HepG2 (cell line): Measurements from ENCODE around the gene TMEM247. TPM values are rescaled to one million over a fixed set of nuclear protein-coding genes. Genes with fewer than 3 reads are reported as not detected.

Experiments
- ATAC-seq: fragments of 200-7000 bp; cut with Tn5 transposase; 3 replicates; pipeline ENCODE4 v1.9.1; 2020; ENCODE audit warnings: mild to moderate bottlenecking, moderate library complexity
- BruUV-seq: library from RNA; stranded (reverse); fragments of 400-500 nt; replicated peaks from 2 replicates; lab custom pipeline; 2021; lab: Mats Ljungman, UMichigan
- CTCF ChIA-PET: fragments of 300-600 bp; formaldehyde crosslinking; extraction: SDS; loops from one replicate; lab custom pipeline; 2021; ENCODE audit warnings: low total read pairs, inconsistent platforms, low intra/inter-chr PET ratio; lab: Yijun Ruan, JAX
- POLR2A ChIA-PET: fragments of 350-600 bp; sonication (Branson Sonifier 250); formaldehyde crosslinking; loops from one replicate; lab custom pipeline; 2020; ENCODE audit warnings: antibody characterized with exemption, inconsistent platforms; lab: Yijun Ruan, JAX
- DNase-seq: peaks from one replicate; pipeline ENCODE4 v3.0.0-alpha.2; 2015; ENCODE audit warnings: low spot score
- FAIRE-seq: peaks from 3 replicates; lab custom pipeline; 2011; peaks lifted over from hg19 to GRCh38; lab: Jason Lieb, UNC
- H2AFZ ChIP-seq: one replicate; pipeline ENCODE4 v1.6.1; 2011; ENCODE audit warnings: low read length, inconsistent platforms
- H3K27ac ChIP-seq: fragments of 300-600 bp; 3 replicates; pipeline ENCODE4 v1.8.0; 2011; ENCODE audit warnings: mixed run types, mild to moderate bottlenecking, mixed read lengths, low read length, inconsistent platforms; ENCODE audit not compliant: insufficient read depth; ENCODE audit errors: extremely low read length
- H3K27me3 ChIP-seq, 2 experiments: fragments of 200-600 bp in 1 of 2; 2 replicates in 1 of 2; 3 replicates in 1 of 2; pipeline versions ENCODE4 v1.6.0 to v1.8.0; 2011; ENCODE audit warnings: low read length in 2 of 2, mild to moderate bottlenecking in 2 of 2, moderate library complexity in 2 of 2, inconsistent platforms in 1 of 2; ENCODE audit not compliant: insufficient read depth in 2 of 2, control insufficient read depth in 1 of 2
- H3K36me3 ChIP-seq, 2 experiments: fragments of 200-600 bp in 1 of 2; replicated peaks in 1 of 2; 2 replicates in 1 of 2; 3 replicates in 1 of 2; pipeline versions ENCODE4 v1.5.1 to v1.8.0; 2011; ENCODE audit warnings: low read length in 2 of 2, inconsistent platforms in 1 of 2; ENCODE audit not compliant: insufficient read depth in 2 of 2, control insufficient read depth in 1 of 2
- H3K4me1 ChIP-seq: 2 replicates; pipeline ENCODE4 v1.5.1; 2012; ENCODE audit warnings: low read length, inconsistent platforms; ENCODE audit not compliant: insufficient read depth
- H3K4me2 ChIP-seq: 2 replicates; pipeline ENCODE4 v1.6.0; 2011; ENCODE audit warnings: low read depth, low read length, inconsistent platforms
- H3K4me3 ChIP-seq, 3 experiments: fragments of 200-600 bp in 1 of 3; sonication (generic), shearing (Covaris generic) in 1 of 3; replicated peaks in 1 of 3; 2 replicates each; pipeline ENCODE4 v1.5.1; 2011 to 2016; ENCODE audit warnings: low read length in 3 of 3, inconsistent platforms in 2 of 3, low read depth in 2 of 3, mild to moderate bottlenecking in 2 of 3, control low read depth in 1 of 3, mixed read lengths in 1 of 3; ENCODE audit not compliant: insufficient read depth in 1 of 3
- H3K79me2 ChIP-seq: one replicate; pipeline ENCODE4 v1.6.1; 2011; ENCODE audit warnings: low read length, inconsistent platforms; ENCODE audit not compliant: insufficient read depth
- H3K9ac ChIP-seq: 2 replicates; pipeline ENCODE4 v1.6.0; 2011; ENCODE audit warnings: mild to moderate bottlenecking, low read depth, low read length, inconsistent platforms; ENCODE audit not compliant: insufficient read depth
- H3K9me3 ChIP-seq: 2 replicates; pipeline ENCODE4 v1.5.1; 2012; ENCODE audit warnings: mild to moderate bottlenecking, low read length
- H4K20me1 ChIP-seq: 2 replicates; pipeline ENCODE4 v1.6.0; 2011; ENCODE audit warnings: inconsistent platforms, mild to moderate bottlenecking, low read length, moderate library complexity; ENCODE audit not compliant: insufficient read depth
- GFI1 ChIP-seq: sonication (generic); formaldehyde crosslinking; IDR thresholded peaks from 2 replicates; pipeline ENCODE4 v1.5.0; 2020; ENCODE audit warnings: missing genetic modification reagents, mild to moderate bottlenecking, borderline replicate concordance
- KDM5A ChIP-seq: fragments of 200-600 bp; sonication (generic); IDR thresholded peaks from 2 replicates; pipeline ENCODE4 v1.7.0; 2018; ENCODE audit warnings: antibody characterized with exemption, mild to moderate bottlenecking, low read length, borderline replicate concordance
- MXD4 ChIP-seq: IDR thresholded peaks from 2 replicates; pipeline ENCODE4 v1.6.1; 2016; ENCODE audit warnings: mild to moderate bottlenecking, missing biosample characterization, missing genetic modification reagents
- PCBP2 ChIP-seq: fragments of 200-400 bp; formaldehyde crosslinking; optimal IDR thresholded peaks from 2 replicates; pipeline ENCODE3; 2018; ENCODE audit warnings: low read length, low read depth; ENCODE audit not compliant: poor library complexity, severe bottlenecking
- TMF1 ChIP-seq: sonication (generic); formaldehyde crosslinking; IDR thresholded peaks from 2 replicates; pipeline ENCODE4 v1.8.1; 2022; ENCODE audit warnings: low read depth, missing genetic modification reagents
- ZFAT ChIP-seq: sonication (generic); formaldehyde crosslinking; conservative IDR thresholded peaks from 2 replicates; pipeline ENCODE4 v1.8.1; 2023; ENCODE audit warnings: missing genetic modification reagents, inconsistent platforms
- ZNF276 ChIP-seq: sonication (generic); formaldehyde crosslinking; IDR thresholded peaks from 2 replicates; pipeline ENCODE4 v1.4.0; 2020; ENCODE audit warnings: mild to moderate bottlenecking, low read depth, missing genetic modification reagents
- ZNF572 ChIP-seq: sonication (generic); formaldehyde crosslinking; IDR thresholded peaks from 2 replicates; pipeline ENCODE4 v1.5.1; 2020; ENCODE audit warnings: mild to moderate bottlenecking, missing genetic modification reagents
- WGBS: methylation state at CpG from one replicate; pipeline ENCODE4 v1.1.6; 2017; ENCODE audit warnings: low lambda C conversion rate; 5-methylcytosine and 5-hydroxymethylcytosine counted together
- in situ Hi-C: cut with HindIII; loops from 2 replicates; pipeline ENCODE4 v1.10.0; 2017; ENCODE audit warnings: low pct_unique_long_range_greater_than_20kb; ENCODE audit not compliant: extremely low pct_ligation_motif_present
- intact Hi-C: fragments of 100-400 bp; cut with micrococcal nuclease; formaldehyde crosslinking; loops from one replicate; pipeline ENCODE4 v1.10.0; 2022; ENCODE audit not compliant: unreplicated experiment
- polyA plus RNA-seq, 8 experiments: library from polyadenylated mRNA; depleted of rRNA in 3 of 8; stranded (reverse) in 7 of 8; unstranded in 1 of 8; fragments of >200 nt; fragmentation: Illumina TruSeq in 4 of 8; extraction: Trizol in 4 of 8; gene quantifications; 2 replicates each; pipeline versions ENCODE4 v1.2.1 to v1.2.3, GENCODE V29; 2011 to 2016; ENCODE audit warnings: low read depth in 4 of 8, missing spikeins in 1 of 8, mixed read lengths in 1 of 8; ENCODE audit not compliant: insufficient read depth in 1 of 8
- total RNA-seq, 5 experiments: library from RNA; depleted of rRNA; stranded (reverse); fragments of >200 nt; fragmentation: Illumina TruSeq; extraction: Trizol; gene quantifications; 2 replicates each; pipeline ENCODE4 v1.2.3, GENCODE V29; 2016; ENCODE audit warnings: low read depth in 1 of 5
- TF ChIP-seq, protein P1 (sequence below): sonication (generic); formaldehyde crosslinking; IDR thresholded peaks from 2 replicates; pipeline ENCODE4 v1.5.0; 2020; ENCODE audit warnings: missing genetic modification reagents
- TF ChIP-seq, protein P2 (sequence below): sonication (generic); formaldehyde crosslinking; IDR thresholded peaks from 2 replicates; pipeline ENCODE4 v1.5.1; 2020; ENCODE audit warnings: mild to moderate bottlenecking, missing genetic modification reagents, borderline replicate concordance

TMEM247 gene
- total and polyA plus RNA-seq, 2 of the 13 experiments (the other 11 are each of a cell fraction or from before 2014, with no cell fraction given), result not detected

DNA sequence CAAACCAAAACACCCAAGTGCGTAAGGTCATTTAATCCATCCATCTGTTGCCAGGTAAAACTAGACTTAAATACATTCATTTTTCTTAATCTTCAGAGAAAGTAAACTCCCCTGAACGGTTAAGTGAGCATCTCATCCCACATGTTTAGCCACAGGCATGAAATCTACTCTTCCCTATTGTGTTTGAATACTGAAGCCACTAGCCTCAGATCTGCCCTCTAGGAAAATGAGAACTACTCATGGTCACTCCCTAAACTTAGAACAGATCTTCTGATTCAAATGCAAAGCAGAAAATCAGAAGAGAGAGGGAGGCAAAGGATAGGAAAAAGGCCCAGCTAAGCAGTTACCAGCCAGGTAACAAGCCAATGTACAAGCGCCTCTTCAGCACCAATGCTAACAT, 7.1 kb downstream of the TMEM247 start:
- in situ Hi-C loops, result no loop called here
- H4K20me1 ChIP-seq, result no peaks in the 10 kb centered on the region
- no peak overlapping the region for H3K4me3 ChIP-seq
- BruUV-seq, result no TSS peak
- no peaks in the 10 kb centered on the region for H3K79me2 ChIP-seq
- H3K27ac ChIP-seq, result no peak overlapping the region
- ATAC-seq (no peak), DNase-seq (no peak)
- ChIA-PET POLR2A (no interaction called here), CTCF (no interaction called here)
- no peak overlapping the region for H2AFZ ChIP-seq
- H3K9ac ChIP-seq, result no peak overlapping the region
- H3K4me1 ChIP-seq, result peaks cover 13% of the 10 kb centered on the region
- H3K27me3 ChIP-seq, result peaks cover 0 to 37% of the 10 kb centered on the region in 2 experiments; a peak in 4 of 5 replicates
- 52% methylated on average over 3 of the region's 3 CpGs for WGBS
- no peaks in the 10 kb centered on the region for H3K36me3 ChIP-seq
- no peak overlapping the region for H3K4me2 ChIP-seq
- no peak for TF ChIP-seq PCBP2
- no peak for TF ChIP-seq TMF1 (CRISPR knock-in tag)
- no peak for TF ChIP-seq ZNF276 (CRISPR knock-in tag)
- TF ChIP-seq MXD4, result no peak
- TF ChIP-seq, protein P1, sequence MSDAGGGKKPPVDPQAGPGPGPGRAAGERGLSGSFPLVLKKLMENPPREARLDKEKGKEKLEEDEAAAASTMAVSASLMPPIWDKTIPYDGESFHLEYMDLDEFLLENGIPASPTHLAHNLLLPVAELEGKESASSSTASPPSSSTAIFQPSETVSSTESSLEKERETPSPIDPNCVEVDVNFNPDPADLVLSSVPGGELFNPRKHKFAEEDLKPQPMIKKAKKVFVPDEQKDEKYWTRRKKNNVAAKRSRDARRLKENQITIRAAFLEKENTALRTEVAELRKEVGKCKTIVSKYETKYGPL, result no peak
- no peak for TF ChIP-seq KDM5A
- TF ChIP-seq GFI1 (CRISPR knock-in tag), result no peak
- TF ChIP-seq ZNF572 (CRISPR knock-in tag), result no peak
- TF ChIP-seq, protein P2, sequence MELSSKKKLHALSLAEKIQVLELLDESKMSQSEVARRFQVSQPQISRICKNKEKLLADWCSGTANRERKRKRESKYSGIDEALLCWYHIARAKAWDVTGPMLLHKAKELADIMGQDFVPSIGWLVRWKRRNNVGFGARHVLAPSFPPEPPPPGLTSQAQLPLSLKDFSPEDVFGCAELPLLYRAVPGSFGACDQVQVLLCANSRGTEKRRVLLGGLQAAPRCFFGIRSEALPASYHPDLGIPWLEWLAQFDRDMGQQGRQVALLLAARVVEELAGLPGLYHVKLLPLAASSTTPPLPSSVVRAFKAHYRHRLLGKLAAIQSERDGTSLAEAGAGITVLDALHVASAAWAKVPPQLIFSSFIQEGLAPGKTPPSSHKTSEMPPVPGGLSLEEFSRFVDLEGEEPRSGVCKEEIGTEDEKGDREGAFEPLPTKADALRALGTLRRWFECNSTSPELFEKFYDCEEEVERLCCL (CRISPR knock-in tag), result no peak
- TF ChIP-seq ZFAT (CRISPR knock-in tag), result no peak
- TF ChIP-seq, all 625 proteins: peak for 0
- FAIRE-seq, result no peak
- no peaks in the 10 kb centered on the region for H3K9me3 ChIP-seq
- intact Hi-C loops, result no loop called here
